ENCODE data around the gene KIF4A. TPM values are rescaled to one million over a fixed set of nuclear protein-coding genes. Genes with fewer than 3 reads are reported as not detected.

The KIF4A gene
- total and polyA plus RNA-seq, 2 of the 13 experiments (the other 11 are each of a cell fraction or from before 2014, with no cell fraction given), result 9.4 to 28.2 TPM

DNA sequence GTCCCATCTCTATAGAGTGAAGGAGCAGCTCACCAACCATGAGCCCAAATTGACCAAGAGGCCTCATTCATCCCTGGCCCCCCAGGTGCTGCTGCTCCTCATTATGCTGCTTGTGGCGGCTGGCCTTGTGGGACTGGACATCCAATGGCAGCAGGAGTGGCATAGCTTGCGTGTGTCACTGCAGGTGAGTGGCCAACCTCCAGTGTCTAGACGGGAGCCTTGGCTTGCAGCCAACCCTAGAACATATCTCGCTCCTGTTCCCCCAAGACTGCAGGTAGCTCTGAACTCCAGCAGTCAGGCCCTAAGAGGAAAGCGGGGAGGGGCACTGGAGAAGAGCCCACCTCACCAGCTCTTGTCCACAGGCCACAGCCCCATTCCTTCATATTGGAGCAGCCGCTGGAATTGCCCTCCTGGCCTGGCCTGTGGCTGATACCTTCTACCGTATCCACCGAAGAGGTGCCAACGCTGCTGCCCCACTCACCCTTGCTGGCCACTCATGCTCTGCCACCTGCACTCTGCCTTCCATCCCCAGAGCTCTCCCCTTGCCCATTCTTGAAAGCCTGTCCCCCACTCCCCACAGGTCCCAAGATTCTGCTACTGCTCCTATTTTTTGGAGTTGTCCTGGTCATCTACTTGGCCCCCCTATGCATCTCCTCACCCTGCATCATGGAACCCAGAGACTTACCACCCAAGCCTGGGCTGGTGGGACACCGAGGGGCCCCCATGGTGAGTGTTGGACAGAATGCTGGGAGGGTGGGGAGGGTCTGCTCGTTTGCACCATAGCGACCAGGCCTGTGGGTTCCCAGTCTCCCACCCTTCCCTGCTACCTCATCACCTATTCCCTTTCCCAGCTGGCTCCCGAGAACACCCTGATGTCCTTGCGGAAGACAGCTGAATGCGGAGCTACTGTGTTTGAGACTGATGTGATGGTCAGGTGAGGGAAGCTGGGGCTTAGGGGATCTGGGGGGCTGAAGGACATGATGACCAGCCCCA is 136.7 kb downstream of the KIF4A start:
- no peak for ATAC-seq
- TF ChIP-seq JUNB (CRISPR knock-in tag; IDR thresholded peaks at IDR 0.05; ENCODE audit: borderline replicate concordance), result no peak
- TF ChIP-seq CBX5 (CRISPR knock-in tag; IDR thresholded peaks at IDR 0.05; ENCODE audit: borderline replicate concordance), result no peak
- TF ChIP-seq ZNF646 (CRISPR knock-in tag; IDR thresholded peaks at IDR 0.05), result no peak
- TF ChIP-seq ELF3 (CRISPR knock-in tag; IDR thresholded peaks at IDR 0.05), result no peak
- no peak for TF ChIP-seq ZNF777 (CRISPR knock-in tag; IDR thresholded peaks at IDR 0.05)
- TF ChIP-seq YEATS4 (CRISPR knock-in tag; IDR thresholded peaks at IDR 0.05; ENCODE audit: borderline replicate concordance), result no peak
- TF ChIP-seq ZNF253 (CRISPR knock-in tag; IDR thresholded peaks at IDR 0.05; ENCODE audit: borderline replicate concordance), result no peak
- TF ChIP-seq ZNF468 (CRISPR knock-in tag; IDR thresholded peaks at IDR 0.05), result no peak
- TF ChIP-seq JDP2 (CRISPR knock-in tag; IDR thresholded peaks at IDR 0.05; ENCODE audit: borderline replicate concordance), result no peak
- TF ChIP-seq GPN1 (CRISPR knock-in tag; IDR thresholded peaks at IDR 0.05; ENCODE audit: borderline replicate concordance), result no peak
- no peak for DNase-seq (ENCODE audit: low spot score)
- H3K9me3 ChIP-seq (ENCODE audit: low read length), result no peaks in the 10 kb centered on the region
- no peaks in the 10 kb centered on the region for H4K20me1 ChIP-seq (ENCODE audit: insufficient read depth, low read length)
- H3K27me3 ChIP-seq (ENCODE audit: control insufficient read depth in 1 of 2, insufficient read depth in 2 of 2, low read length in 2 of 2), result no peaks in the 10 kb centered on the region
- no peak overlapping the region for H3K4me3 ChIP-seq (replicated peaks in 1 of 3; ENCODE audit: insufficient read depth in 1 of 3, low read depth in 2 of 3, low read length in 3 of 3)
- FAIRE-seq, result no peak
- intact Hi-C loops (cut with micrococcal nuclease; ENCODE audit: unreplicated experiment), result loop anchor here (10.0 kb wide), 1 partner anchor 238 kb away; no protein-coding TSS in a partner anchor
- H3K27ac ChIP-seq (ENCODE audit: extremely low read length, insufficient read depth, low read length), result no peak overlapping the region
- no TSS peak for BruUV-seq (replicated peaks)
- CTCF ChIA-PET (ENCODE audit: low intra/inter-chr PET ratio, low total read pairs), result no interaction called here
- in situ Hi-C loops (cut with HindIII; ENCODE audit: extremely low pct_ligation_motif_present, low pct_unique_long_range_greater_than_20kb), result no loop called here
- POLR2A ChIA-PET, result no interaction called here
- no peaks in the 10 kb centered on the region for H3K36me3 ChIP-seq (replicated peaks in 1 of 2; ENCODE audit: control insufficient read depth in 1 of 2, insufficient read depth in 2 of 2, low read length in 2 of 2)
- no peak overlapping the region for H2AFZ ChIP-seq (ENCODE audit: low read length)
- no peak overlapping the region for H3K9ac ChIP-seq (ENCODE audit: insufficient read depth, low read depth, low read length)
- 61% methylated on average over 6 of the region's 15 CpGs for WGBS (ENCODE audit: low lambda C conversion rate)
- H3K4me2 ChIP-seq (ENCODE audit: low read depth, low read length), result no peak overlapping the region
- H3K4me1 ChIP-seq (ENCODE audit: insufficient read depth, low read length), result peaks cover 18% of the 10 kb centered on the region
- no peaks in the 10 kb centered on the region for H3K79me2 ChIP-seq (ENCODE audit: insufficient read depth, low read length)

Data from HepG2 (cell line).